Stimulated activated CD4-positive, alpha-beta T cell treated with anti-CD3 and anti-CD28 coated beads, TNF-alpha, amount 100 ng/mL, for 1 hour (primary cell): ENCODE measurements around the gene BPGM.

Experiments
- DNase-seq, 3 donors: peaks; one replicate each; pipeline ENCODE4 v3.0.0-alpha.2; 2020; ENCODE audit warnings: low read depth in 3 of 3, low spot score in 1 of 3

The BPGM gene

DNA sequence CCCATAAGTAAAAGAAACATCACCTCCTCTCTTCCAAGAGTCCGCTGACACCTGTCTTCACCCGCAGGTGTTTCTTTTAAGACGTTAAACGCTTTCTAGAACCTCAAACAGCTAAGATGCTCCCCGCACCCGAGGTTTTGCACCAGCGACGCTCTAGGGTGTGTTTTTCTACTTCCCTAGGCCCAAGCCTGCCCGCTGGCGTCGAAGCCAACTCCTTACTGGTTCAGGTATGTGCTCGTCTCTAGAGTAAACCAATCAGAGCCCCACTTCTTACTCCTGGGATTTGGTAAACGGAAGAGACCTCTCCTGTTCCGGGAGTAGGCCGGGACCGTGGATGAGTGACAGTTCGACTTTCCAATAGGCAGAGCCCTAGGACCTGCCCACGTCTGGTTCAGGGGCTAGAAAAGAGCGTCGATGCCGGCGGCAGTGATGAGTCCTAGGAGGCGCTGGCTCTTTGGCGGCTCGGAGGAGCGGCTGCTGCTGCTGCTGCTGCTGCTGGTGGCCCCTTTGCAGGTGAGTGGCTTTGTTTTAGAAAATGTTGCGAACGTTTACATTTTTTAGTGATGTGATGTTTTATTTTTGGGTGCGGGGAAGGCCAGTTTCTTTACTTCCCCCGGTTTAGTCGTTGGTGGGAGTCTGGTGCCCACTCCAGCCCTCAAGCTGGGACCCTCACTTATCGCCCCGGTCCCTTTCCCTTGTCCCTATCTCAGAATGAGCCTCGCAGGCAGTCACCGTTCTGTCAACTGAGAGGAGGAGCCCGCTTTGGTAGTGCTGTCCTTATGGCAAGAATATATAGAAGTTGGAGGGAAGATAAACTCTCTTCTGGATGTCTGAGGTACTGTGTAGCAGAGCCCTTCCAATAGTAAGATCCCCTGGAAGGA, at the start of gene BPGM:
Gene BPGM (plus strand): TSS at position 429 of the 881 bp plus-strand sequence. CDS start 14,655 bp downstream, outside the sequence.
- peak; percentile 81 to 97 (median 95) for DNase-seq

GRCh38 chr7:134599371-134599770, 47.3 kb upstream of the BPGM start:
- DNase-seq = no peak

- DNase-seq = no peak
Measured at GRCh38 chr7:134601459-134601858, 45.2 kb upstream of the BPGM start.

DNA sequence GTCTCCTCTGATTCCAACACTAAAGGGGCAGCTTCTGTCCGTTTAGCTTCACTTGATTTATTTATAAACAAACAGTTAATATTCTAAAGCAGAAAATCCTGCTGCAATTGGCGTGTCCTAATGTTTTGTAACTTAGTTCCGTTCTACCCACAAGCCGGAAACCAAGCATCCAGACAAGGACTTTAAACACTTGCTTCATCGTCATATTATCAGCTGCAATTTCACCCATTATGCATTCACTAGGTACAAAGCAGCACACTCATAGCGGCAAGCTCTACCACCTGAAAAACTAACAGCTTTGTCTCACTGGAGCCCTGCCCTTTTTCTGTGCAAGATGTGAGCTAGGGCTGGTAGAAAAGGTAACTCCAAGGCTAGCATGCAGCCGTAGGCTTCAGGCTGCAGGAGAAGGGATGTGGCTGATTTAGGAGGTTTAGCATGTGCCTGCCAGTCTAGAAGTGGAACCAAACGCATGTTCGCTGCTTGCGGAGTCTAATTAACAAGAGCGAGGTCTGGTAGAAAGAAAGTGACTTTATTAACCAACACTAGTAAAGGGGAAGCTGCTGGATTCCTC, 43.7 kb upstream of the BPGM start:
- DNase-seq = no peak

DNA sequence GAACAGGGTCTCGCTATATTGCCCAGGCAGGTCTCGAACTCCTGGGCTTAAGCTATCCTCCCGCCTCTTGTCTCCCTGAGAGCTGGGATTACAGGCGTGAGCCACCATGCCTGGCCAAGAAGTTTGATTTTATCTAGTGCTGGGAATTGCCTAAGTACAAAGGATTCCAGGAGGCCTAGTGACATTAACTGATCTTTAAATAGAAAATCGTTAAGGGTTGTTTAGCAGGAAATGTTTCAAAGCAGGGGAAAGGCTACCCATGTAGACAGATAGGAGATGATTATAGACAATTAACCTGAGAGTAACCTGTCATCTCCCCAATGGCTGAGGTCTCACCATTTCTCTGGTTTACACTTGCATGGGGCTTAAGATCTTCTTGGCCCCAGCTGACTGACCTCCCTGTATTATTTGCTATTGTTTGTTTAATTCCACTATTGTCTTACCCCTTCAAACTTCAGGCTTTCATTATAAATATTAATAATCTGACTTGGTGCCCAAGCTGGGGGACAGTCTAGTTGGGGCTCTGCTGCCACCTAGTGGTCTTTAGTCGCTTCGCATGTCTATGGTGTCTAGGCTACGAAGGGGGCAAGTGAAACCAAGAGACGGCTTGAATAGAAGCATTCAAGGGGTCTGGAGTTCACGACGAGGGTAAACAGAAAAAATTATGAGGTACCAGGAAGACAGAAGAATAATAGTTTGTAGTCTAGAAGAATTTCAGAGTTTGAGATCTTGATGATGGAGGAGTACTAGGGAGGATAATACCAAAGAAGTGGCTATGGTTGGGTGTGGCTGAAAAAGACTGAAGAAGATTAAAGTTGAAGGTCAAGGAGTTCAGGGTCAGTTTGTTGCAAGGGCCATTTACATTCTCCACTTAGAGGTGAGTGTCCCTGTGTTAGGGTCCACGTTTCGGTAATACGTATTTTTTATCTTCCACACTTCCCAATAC, 40.4 kb upstream of the BPGM start:
- peak; percentile 10 to 34 (median 11) for DNase-seq

GRCh38 chr7:134611611-134612151, 35.0 kb upstream of the BPGM start:
- no peak for DNase-seq

- DNase-seq = no peak
Measured at GRCh38 chr7:134612197-134612596, 34.5 kb upstream of the BPGM start.

DNA sequence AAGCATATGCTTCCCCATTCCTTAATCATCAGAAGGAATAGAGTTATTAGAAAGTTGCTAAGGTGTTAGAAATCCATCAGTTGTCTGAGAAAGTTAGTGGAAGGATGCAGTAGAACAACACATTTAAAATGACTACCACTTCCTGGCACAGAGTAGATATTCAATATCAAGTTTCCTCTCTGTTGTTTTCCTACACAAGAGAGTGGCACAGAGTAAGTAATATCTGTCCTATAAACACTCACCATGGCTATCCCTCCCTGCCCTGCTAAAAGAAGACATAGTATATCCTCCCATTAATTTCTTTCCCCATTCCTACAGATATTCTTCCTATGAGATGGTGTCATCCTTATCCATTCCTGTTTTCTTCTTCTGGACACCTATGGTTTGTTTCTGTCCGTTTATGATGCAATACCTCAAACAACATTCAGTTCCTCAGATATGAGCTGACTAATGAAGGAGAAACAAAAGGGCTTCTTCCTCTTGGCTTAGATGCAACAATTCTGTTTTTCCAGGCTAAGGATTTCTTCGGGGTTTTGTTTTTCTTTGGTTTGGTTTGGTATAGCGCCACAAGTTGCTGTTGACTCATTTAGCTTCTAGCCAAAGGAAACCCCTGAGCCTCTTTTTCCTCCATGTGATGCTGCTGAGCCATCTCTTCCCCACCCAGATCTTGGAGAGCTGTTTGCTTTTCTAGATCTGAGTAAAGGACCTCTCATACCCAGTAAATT, 32.9 kb upstream of the BPGM start:
- DNase-seq = no peak

- DNase-seq = no peak
Measured at GRCh38 chr7:134616611-134617010, 30.0 kb upstream of the BPGM start.

GRCh38 chr7:134618756-134619530, 27.7 kb upstream of the BPGM start:
- no peak for DNase-seq

DNA sequence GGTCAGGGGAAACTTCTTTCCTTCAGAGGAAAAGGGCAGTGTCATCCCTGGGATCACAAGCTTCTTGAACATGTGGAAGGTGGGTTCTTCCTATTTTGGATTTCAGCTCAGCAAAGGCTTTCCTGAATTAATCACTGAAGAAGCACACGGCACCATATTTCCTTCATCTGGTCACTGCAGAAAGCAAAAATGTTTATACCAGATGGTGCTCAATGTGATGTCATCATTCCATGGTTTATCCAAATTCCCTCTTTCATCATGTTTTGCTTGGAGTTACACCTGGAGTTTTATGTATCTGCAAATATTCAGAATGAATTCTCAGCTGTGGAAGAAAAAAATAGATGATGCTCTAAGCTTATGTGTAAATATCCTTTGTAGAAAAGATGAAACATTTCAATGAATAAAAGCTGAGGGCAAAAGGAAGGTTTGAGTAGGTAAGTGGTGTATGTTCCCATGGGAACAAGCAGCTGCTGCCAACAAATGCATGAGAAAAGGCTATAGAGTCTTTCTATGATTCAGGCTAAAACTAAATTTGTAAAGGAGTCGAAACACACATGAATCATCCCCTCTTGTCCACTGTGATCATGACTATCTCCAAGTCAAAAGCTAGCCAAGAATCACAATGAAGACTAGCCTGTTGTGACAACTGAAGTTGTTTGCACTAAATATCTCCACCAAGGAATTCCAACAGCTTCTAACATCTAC, 26.9 kb upstream of the BPGM start:
- no peak for DNase-seq

DNA sequence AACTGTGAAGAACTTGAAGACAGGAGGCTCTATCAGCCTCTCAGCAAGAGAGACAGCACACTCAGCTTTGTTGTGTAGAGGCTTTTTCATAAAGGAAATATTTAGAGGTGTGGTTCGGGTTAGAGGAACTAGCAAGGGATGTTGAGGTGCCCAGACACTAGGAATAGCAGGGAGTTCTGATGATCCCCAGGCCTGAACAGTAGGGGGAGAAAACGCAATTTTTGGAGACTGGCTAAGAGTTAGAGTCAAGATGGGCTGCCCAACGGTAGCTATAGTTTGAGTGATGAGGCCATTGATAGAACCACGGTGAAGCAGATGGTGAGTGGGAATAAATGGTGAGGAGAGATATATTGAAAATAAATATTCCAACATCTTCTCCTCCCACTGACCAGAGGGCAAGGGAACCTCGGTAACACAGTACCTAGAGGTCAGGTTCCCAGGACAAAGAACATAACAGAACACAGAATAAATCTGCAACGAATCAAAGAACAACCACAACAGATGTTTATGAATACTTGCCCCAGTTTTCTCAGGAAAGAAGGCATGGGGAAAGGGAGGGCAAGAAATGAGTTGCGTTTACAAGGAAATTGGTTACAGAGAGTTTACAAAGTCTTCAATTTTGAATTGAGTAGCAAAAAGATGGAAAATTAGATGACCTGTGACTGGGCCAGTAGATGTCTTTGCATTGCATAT, 24.2 kb upstream of the BPGM start:
- DNase-seq = no peak

GRCh38 chr7:134623193-134623592, 23.5 kb upstream of the BPGM start:
- no peak for DNase-seq

GRCh38 chr7:134625550-134625949, 21.1 kb upstream of the BPGM start:
- DNase-seq = no peak

- DNase-seq = no peak
Measured at GRCh38 chr7:134627109-134627774, 19.4 kb upstream of the BPGM start.

GRCh38 chr7:134627775-134628153, 18.9 kb upstream of the BPGM start:
- no peak for DNase-seq

DNA sequence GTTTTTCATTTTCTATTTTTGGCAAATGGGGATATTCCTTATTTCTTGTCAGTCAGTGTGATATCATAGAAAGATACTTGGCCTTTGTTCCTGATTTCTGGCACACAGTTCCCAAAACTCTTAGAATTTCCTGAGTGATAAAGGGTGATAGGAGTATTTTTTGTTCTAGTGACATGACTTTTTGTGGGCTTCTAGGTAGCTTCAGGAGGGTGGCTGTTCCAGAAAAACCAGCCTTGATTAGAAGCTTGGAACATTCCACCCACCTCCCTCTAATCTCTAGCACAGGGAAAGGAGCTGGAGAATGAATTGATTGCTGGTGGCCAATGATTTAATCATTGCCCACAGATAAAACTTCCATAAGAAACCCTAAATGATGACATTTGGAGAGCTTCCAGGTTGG, 17.2 kb upstream of the BPGM start:
- DNase-seq = no peak

- no peak for DNase-seq
Measured at GRCh38 chr7:134630237-134630636, 16.4 kb upstream of the BPGM start.
